ENCODE data around the gene COPA. TPM values are rescaled to one million over a fixed set of nuclear protein-coding genes. Genes with fewer than 3 reads are reported as not detected.

Gene COPA
- total RNA-seq, 1 experiment from 2014 or later, result 118 TPM

DNA sequence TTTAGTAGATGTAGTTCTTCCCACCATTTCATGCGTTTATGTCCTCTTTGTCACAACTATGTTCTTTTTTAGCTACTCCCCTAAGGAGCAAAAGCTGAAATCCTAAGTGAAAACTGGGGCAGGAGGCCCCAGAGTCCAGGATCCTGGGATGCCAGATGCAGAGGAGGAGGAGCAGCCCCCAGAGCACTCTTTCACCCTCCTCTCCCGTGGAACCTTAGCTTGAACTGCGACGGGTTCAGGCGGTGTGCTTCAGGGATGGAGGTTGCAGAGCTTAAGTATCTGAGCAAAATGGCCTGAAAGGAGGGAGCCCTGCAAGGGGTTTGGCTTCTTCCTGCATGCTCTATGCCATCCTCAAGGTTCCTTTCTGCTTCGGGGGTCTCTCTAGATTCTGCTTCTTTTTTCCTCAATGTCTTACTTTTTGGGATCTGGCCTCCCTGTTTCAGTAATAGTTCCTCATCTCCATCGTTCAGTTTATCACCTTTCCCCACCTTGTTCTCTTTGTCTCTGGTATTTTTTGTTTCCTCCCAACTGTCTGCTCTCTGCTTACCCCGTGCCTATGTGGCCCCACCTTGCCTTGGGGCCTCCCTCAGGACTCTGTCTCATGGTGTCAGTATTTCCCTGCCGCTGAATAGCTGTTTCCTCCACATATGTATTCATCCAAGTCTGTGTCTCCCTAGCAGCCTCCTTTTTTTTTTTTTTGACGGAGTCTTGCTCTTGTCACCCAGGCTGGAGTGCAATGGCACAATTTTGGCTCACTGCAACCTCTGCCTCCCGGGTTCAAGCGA is 21.1 kb upstream of the COPA start:
- no TSS peak for BruUV-seq (replicated peaks)

DNA sequence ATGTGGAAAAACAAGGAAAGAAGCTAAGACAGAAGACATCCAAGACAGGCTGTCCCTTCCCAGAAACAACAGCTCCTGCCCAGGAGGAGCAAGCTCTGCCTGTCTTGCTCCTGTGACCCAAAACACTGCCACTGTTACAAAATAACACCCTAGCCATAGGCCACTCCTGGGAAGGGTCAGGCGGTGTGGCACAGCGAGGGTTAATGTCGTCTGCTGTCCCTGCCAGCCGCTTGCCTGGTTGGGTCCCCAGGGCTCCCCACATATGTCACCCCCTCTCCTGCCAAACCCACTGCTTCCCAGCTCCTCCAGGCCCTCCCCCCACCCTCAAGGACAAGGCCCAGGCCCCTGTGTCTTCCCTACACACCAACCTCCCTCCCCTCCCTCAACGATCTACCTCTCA is 20.0 kb upstream of the COPA start:
- ATAC-seq, result 0 out of 2 replicates have a peak, but pooled peaks have one; percentile 31
- no peaks in the 10 kb centered on the region for H3K27me3 ChIP-seq (ENCODE audit: control insufficient read depth, insufficient read depth, low read length)
- in situ Hi-C loops (cut with HindIII; ENCODE audit: low pct_unique_long_range_greater_than_20kb, low sequenced_read_pairs) (no loop called here), intact Hi-C loops (cut with micrococcal nuclease; ENCODE audit: unreplicated experiment) (no loop called here)
- DNase-seq (ENCODE audit: low read depth, low spot score), result no peak
- H3K27ac ChIP-seq (ENCODE audit: low read length), result no peak overlapping the region
- H3K4me1 ChIP-seq (ENCODE audit: control insufficient read depth, insufficient read depth, low read length), result no peaks in the 10 kb centered on the region
- H3K9me3 ChIP-seq (ENCODE audit: control insufficient read depth, insufficient read depth, low read depth, low read length), result no peaks in the 10 kb centered on the region
- BruUV-seq (replicated peaks), result no TSS peak
- CTCF ChIA-PET, result interaction anchor here (1.4 kb wide), 1 partner anchor 9 kb away, joined by 3 read pairs; no protein-coding TSS in a partner anchor
- H3K4me3 ChIP-seq (ENCODE audit: low read depth in 2 of 2, low read length in 2 of 2), result no peak overlapping the region
- POLR2A ChIA-PET, result no interaction called here
- TF ChIP-seq, protein P1, sequence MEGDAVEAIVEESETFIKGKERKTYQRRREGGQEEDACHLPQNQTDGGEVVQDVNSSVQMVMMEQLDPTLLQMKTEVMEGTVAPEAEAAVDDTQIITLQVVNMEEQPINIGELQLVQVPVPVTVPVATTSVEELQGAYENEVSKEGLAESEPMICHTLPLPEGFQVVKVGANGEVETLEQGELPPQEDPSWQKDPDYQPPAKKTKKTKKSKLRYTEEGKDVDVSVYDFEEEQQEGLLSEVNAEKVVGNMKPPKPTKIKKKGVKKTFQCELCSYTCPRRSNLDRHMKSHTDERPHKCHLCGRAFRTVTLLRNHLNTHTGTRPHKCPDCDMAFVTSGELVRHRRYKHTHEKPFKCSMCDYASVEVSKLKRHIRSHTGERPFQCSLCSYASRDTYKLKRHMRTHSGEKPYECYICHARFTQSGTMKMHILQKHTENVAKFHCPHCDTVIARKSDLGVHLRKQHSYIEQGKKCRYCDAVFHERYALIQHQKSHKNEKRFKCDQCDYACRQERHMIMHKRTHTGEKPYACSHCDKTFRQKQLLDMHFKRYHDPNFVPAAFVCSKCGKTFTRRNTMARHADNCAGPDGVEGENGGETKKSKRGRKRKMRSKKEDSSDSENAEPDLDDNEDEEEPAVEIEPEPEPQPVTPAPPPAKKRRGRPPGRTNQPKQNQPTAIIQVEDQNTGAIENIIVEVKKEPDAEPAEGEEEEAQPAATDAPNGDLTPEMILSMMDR (IDR thresholded peaks at IDR 0.05), result no peak
- TF ChIP-seq TCF7L2 (IDR thresholded peaks at IDR 0.05; ENCODE audit: low read depth, low read length) (no peak), SIN3A (IDR thresholded peaks at IDR 0.05; ENCODE audit: borderline replicate concordance, insufficient read depth, low read depth, low read length) (no peak), POLR2AphosphoS5 (IDR thresholded peaks at IDR 0.05; ENCODE audit: low read depth, low read length) (no peak)
- TF ChIP-seq, protein P2, sequence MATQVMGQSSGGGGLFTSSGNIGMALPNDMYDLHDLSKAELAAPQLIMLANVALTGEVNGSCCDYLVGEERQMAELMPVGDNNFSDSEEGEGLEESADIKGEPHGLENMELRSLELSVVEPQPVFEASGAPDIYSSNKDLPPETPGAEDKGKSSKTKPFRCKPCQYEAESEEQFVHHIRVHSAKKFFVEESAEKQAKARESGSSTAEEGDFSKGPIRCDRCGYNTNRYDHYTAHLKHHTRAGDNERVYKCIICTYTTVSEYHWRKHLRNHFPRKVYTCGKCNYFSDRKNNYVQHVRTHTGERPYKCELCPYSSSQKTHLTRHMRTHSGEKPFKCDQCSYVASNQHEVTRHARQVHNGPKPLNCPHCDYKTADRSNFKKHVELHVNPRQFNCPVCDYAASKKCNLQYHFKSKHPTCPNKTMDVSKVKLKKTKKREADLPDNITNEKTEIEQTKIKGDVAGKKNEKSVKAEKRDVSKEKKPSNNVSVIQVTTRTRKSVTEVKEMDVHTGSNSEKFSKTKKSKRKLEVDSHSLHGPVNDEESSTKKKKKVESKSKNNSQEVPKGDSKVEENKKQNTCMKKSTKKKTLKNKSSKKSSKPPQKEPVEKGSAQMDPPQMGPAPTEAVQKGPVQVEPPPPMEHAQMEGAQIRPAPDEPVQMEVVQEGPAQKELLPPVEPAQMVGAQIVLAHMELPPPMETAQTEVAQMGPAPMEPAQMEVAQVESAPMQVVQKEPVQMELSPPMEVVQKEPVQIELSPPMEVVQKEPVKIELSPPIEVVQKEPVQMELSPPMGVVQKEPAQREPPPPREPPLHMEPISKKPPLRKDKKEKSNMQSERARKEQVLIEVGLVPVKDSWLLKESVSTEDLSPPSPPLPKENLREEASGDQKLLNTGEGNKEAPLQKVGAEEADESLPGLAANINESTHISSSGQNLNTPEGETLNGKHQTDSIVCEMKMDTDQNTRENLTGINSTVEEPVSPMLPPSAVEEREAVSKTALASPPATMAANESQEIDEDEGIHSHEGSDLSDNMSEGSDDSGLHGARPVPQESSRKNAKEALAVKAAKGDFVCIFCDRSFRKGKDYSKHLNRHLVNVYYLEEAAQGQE (IDR thresholded peaks at IDR 0.05; ENCODE audit: insufficient read depth in 1 of 2, low read depth in 2 of 2, low read length in 1 of 2), result no peak
- H3K36me3 ChIP-seq (ENCODE audit: control insufficient read depth, insufficient read depth, low read length), result no peaks in the 10 kb centered on the region

More for the DNA sequence above, 21.1 kb upstream of the COPA start:
- intact Hi-C loops (cut with micrococcal nuclease; ENCODE audit: unreplicated experiment) (no loop called here), in situ Hi-C loops (cut with HindIII; ENCODE audit: low pct_unique_long_range_greater_than_20kb, low sequenced_read_pairs) (no loop called here)
- Histone ChIP-seq H3K36me3 (ENCODE audit: control insufficient read depth, insufficient read depth, low read length) (no peaks in the 10 kb centered on the region), H3K9me3 (ENCODE audit: control insufficient read depth, insufficient read depth, low read depth, low read length) (no peaks in the 10 kb centered on the region), H3K4me1 (ENCODE audit: control insufficient read depth, insufficient read depth, low read length) (no peaks in the 10 kb centered on the region), H3K4me3 (ENCODE audit: low read depth in 2 of 2, low read length in 2 of 2) (no peak overlapping the region), H3K27me3 (ENCODE audit: control insufficient read depth, insufficient read depth, low read length) (no peaks in the 10 kb centered on the region), H3K27ac (ENCODE audit: low read length) (no peak overlapping the region)
- CTCF ChIA-PET, result interaction anchor here (0.6 to 1.4 kb wide), 2 partner anchors 10 to 270 kb away, joined by 3 to 4 read pairs; no protein-coding TSS in a partner anchor
- DNase-seq (ENCODE audit: low read depth, low spot score), result no peak
- TF ChIP-seq, protein P1 (IDR thresholded peaks at IDR 0.05), result no peak
- POLR2A ChIA-PET, result no interaction called here
- ATAC-seq, result no peak

All from Panc1 (cell line).